Stimulated activated CD8-positive, alpha-beta memory T cell treated with anti-CD3 and anti-CD28 coated beads, Interleukin-2, amount 100 ng/mL, for 48 hours (primary cell): ENCODE measurements around the gene IFITM1.
"Not testable (repeated sequence)": the region's sequence is repeated elsewhere in the genome, so short reads cannot be mapped to it uniquely, and the experiment has no call there.

Source experiments
- DNase-seq, 2 donors: peaks; one replicate each; pipeline ENCODE4 v3.0.0-alpha.2; 2020; ENCODE audit warnings: low read depth in 2 of 2

The IFITM1 gene

DNA sequence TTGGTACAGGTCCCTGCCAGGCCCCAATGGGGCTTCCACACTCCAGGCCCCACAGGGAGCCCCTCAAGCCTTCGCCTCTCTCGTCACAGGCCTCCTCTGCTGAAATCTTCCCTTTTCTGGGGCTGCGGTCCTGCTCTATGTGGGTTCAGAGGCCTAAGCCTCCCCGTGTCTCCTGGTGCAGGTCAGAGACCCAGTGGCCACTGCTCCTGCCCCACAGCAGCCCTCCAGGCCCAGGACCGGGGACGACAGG is 12.7 kb downstream of the IFITM1 start:
- no peak for DNase-seq

DNA sequence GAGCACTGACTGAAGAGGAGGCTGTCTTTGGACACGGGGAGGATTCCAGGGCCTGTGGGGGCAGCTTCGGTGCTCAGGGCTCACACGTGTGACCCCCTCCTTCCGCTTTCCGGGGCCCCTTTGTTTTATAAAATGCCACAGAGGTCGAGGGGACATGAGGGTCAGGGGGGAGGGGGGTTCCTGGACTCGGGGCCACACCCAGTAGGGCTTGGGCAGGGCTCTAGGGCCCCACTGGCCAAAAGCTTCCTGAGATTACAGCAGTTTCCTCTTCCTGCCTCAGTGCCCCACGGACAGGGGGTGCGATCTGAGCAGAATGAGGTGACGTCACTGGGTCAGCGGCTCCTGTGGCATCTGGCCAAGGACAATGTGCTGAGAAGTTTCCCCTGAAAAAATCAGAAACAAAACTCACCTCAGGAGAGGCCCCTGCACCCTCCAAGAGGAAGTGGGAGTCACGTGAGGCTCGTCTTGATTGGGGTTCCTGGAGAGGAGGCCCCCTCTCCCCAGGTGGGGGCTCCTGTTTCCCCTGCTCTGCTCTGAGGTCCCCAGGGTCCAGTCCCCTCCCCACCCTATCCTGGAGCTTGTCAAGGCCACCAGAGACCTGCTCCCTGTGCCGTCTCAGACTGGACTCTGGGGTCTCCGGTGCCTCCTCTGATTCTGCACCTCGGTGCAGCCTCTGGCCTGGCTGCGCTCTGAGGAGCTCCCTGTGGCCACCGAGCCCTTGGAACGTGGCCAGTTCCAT is 13.2 kb downstream of the IFITM1 start:
- DNase-seq: peak in 1 of 2 donors; percentile 65

DNA sequence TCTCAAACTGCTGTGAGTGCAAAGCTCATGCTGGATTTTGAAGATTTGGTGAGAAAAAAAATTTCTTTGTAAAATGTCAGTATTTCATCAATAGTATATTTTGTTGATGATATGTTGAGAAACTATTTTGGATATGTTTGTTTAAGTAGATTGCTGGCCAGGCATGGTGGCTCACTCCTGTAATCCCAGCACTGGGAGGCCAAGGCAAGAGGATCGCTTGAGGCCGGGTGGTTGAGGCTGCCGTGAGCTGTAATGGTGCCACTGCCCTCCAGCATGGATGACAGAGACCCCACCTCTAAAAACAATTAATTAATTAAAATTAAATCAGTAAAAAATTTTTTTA is 13.7 kb downstream of the IFITM1 start:
- DNase-seq: no peak

- DNase-seq: no peak
Measured at GRCh38 chr11:328012-328411, 14.2 kb downstream of the IFITM1 start.

DNA sequence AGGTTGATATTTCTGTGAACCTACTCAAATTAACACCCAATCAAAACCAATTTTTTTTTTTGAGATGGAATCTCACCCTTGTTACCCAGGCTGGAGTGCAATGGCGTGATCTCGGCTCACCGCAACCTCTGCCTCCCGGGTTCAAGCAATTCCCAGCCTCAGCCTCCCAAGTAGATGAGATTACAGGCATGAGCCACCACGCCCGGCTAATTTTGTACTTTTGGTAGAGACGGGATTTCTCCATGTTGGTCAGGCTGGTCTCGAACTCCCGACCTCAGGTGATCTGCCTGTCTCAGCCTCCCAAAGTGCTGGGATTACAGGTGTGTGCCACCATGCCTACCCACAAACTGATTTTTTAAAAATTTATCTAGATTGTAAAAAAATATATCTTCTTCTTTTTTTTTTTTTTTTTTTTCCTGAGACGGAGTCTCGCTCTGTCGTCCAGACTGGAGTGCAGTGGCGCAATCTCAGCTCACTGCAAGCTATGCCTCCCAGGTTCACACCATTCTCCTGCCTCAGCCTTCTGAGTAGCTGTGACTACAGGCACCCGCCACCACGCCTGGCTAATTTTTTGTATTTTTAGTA is 14.8 kb downstream of the IFITM1 start:
- DNase-seq: not testable (repeated sequence)

DNA sequence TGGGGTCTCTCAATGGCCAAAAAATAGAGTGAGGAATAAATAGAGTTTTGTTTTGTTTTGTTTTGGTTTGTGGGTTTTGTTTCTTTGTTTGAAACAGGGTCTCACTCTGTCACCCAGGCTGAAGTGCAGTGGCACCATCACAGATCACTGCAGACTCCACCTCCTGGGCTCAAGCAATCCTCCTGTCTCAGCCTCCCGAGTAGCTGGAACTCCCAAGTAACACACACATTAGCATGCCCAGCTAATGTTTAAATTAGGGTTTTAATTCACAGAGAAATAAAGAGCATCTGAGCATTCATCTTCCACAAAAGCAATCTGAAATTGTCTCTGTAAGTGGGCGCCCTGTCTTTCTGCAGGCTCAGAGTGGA is 16.0 kb downstream of the IFITM1 start:
- no peak for DNase-seq

GRCh38 chr11:330307-330693 is 16.5 kb downstream of the IFITM1 start:
- DNase-seq: no peak

GRCh38 chr11:330694-331357 is 17.0 kb downstream of the IFITM1 start:
- DNase-seq: no peak

GRCh38 chr11:331358-332060 is 17.7 kb downstream of the IFITM1 start:
- DNase-seq: no peak

DNA sequence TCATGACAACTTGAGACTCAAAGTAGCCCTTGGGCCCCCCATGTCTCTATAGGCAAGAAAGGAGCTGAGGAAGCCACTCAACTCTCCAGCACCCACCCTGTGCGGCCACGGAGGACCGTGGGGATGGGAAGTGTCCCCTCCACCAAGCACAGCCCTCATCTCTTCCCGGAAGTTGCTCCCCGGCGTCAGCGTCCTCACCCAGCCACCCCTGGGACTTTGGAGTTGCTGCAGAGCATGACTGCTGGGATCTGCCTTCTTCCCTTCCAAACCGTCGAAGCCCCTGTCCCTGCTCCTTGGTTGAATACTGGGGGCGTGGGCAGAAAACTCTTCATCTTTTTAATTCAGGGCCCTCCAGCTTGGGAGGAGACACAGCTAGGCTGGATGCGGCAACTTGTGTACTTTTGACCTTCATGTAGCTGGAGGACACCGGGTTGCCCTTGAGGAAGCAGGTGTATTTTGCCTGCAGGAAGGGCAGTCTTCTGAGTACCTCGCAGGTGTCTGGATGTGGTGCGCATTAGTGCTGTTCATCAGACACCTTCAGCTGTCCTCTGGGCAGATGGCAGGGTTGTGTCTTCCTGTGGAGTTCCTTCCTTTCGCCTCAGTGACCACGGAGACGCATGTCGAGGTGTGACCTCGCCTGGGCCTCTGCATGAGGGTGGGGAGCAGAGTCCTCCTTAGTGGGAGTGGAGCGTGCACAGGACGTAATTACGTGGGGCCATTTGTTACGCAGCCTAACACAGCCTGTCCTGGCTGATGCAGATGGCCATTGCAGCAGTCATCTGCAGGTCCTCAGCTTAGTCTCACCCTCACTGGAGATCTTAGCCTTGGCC is 19.0 kb downstream of the IFITM1 start:
- DNase-seq: no peak

GRCh38 chr11:333616-334263 is 19.9 kb downstream of the IFITM1 start:
- not testable (repeated sequence) for DNase-seq

DNA sequence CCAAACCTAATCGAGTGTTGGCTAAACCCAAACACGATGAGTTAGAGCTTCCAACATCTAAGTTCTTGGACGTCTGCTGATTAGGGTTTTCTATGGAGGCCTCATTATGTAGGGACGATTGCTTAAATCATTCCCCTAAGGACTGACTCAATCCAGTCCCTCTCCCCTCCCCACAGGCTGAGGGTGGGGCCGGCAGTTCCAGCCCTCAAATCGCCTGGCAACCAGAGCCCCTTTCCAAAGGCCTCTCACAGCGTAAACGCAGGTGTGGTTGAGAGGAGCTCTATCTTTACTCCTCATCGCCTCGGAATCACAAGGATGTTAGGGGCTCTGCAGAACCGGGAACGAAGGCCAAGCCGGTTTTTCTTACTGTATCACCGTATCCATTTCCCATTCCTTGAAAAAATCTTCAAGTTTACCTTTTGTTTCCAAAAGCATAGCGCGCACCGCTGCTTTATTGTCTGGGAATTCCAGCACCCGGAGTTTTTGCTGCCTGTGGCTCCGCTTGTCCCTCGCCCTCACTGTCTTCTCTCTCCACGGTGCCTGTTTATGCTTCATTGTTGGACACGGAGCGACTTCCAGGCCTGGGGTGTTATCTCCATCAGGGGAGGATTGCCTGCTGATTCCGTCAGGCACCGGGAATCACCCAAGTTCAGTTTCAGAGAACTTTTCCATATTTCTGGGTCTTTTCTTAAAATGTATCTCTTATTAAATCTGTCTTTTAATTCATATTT is 20.6 kb downstream of the IFITM1 start:
- no peak for DNase-seq

DNA sequence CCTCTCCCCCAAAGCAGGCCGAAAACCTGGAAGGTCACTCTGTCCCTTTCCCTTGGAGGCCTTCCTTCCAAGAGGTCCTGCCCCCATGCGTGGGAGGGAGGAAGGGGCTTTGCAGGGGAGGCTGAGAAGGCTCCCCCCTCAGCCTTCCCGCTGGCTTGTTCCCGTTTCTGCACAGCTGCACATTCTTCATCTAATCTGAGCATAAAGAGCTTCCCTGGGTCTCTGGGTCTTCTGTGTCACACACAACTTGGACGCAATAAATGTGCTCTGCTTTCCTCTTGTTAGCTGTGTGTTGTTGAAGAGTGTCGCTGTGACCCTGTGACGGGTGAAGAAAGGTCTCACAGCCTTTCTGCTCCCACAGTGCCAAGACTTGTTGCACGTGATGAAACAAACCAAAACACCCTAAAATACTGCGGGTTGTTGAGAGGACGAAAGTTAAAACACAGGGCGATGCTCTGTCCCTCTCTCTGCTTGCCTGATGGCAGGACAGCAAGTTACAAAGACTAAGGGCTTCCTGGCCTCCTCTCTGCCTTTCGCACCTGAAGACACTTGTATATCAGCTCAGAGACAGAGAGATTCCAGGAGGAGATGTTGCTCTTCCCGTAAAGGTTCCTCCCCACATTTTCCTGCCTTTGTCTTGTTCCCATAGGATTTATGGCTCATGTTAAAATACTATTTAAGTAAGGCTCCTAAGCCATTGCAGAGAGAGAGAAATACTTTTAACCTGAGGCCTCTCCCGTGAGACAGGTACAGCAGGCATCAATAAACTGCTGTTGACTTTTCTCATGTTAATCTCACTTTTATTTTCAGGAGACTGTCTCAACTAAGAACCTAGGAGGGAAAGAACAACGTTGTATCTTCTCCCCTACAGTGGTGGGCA is 22.2 kb downstream of the IFITM1 start:
- DNase-seq: no peak

GRCh38 chr11:336659-337198 is 22.9 kb downstream of the IFITM1 start:
- DNase-seq: no peak

- DNase-seq: no peak
Measured at GRCh38 chr11:337711-338110, 23.9 kb downstream of the IFITM1 start.

DNA sequence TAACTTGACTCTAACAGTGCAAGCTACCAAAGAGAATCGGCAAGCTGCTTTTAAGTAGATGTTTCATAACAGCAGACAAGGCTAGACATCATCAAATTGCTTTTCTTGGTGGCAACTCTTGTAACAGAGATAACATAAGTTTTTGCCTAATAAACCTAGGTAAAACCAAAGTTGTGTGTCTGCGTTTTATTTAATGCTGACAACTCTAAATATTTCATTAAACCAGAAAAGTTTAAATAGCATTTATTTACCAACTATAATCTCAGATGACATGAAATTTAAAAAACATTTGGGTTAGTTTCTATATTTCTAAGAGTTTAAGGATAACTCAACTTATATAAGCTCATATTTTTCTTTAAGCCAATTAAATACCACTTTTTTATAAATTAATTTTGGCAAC is 26.1 kb downstream of the IFITM1 start:
- no peak for DNase-seq

DNA sequence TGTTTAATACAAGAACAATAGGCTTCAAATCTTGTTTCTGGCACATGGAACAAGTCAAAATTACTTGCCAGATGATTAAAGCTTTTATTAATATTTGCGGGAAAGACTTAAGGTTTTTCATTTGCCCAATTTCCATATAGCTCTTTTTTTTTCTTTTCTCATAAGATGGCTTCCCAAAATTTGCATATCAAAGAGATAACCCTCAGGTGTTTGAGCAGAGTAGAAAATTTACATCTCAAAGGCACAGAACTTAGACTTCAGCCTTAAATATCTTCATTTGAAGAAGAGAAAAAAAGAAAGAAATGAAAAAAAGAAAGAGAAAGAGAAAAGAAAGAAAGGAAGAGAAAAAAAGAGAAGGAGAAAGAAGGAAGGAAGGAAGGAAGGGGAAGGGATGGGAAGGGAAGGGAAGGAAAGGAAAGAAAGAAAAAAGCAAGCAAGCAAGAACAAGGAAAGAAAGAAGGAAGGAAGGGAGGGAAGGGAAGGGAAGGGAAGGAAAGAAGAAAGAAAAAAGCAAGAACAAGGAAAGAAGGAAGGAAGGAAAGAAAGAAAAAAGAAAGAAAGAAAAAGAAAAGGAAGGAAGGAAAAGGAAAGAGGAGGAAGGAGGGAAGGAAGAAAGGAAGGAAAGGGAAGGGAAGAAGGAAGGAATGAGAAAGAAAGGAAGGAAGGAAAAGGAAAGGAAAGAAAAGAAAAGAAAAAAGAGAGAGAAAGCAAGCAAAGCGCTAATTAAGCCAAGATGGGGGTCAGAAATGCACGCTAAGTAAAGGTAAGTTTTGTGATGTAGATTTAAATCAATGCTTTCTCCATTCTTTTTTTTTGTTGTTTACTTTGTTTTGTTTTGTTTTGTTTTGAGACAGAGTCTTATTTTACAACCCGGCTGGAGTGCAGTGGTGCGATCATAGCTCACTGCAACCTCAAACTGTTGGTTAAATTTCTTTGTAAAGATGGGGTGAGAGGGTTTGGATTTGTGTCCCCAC is 27.0 kb downstream of the IFITM1 start:
- no peak for DNase-seq

DNA sequence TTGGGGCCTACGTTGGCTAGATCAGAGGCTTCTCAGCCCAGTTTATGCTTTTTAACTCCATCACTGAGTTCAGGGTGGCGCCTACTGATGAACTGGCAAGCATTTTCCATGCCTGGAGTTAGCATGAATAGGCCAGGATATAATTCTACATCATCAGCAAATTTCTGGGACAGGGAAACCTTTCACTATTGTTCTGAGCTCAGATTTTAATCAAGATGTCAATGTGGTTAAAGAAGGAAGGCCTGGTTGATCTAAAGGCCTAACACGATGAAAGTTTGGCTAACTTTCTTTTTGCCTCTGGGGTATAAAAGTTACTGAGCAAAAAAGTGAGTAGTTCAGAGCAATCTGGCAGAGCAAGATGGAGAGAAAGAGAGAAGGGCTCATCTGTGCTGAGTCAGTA is 28.5 kb downstream of the IFITM1 start:
- no peak for DNase-seq
